GM13976 (cell line): Measurements from ENCODE around the gene PDE6G.

Experiments used
- DNase-seq: peaks from one replicate; pipeline ENCODE4 v3.0.0; 2012; ENCODE audit warnings: low spot score
- in situ Hi-C: fragments of 300-500 bp; cut with MboI; formaldehyde crosslinking; loops from one replicate; pipeline ENCODE4 v1.12.0; 2022; ENCODE audit warnings: low sequenced_read_pairs, mixed read lengths, inconsistent platforms; ENCODE audit not compliant: unreplicated experiment
- TF ChIP-seq, protein P1 (sequence below): IDR thresholded peaks from 2 replicates; pipeline ENCODE4 v1.5.1; 2012; ENCODE audit warnings: borderline replicate concordance, mild to moderate bottlenecking; ENCODE audit not compliant: insufficient read depth; ENCODE audit errors: extremely low read depth, missing control alignments, control extremely low read depth

Gene PDE6G

DNA sequence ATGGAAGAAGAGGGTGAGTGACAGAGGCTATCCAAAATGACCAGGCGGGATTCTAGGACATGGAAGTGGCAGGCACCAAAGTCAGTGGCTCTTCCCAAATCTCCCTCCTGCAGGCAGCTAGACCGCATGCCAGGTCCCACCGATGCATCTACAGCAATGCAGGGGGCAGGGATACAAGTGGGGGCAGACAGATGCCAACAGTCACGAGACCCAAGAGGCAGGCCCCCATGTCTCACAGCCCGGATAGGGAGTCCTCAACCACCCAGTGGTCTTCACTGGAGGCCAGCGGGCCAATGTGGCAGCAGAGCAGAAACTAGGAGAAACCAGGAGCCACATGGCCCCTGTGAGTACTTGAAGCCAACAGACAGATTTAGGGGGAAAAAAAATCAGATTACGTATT is 39.5 kb downstream of the PDE6G start:
- DNase-seq = no peak
- TF ChIP-seq, protein P1, sequence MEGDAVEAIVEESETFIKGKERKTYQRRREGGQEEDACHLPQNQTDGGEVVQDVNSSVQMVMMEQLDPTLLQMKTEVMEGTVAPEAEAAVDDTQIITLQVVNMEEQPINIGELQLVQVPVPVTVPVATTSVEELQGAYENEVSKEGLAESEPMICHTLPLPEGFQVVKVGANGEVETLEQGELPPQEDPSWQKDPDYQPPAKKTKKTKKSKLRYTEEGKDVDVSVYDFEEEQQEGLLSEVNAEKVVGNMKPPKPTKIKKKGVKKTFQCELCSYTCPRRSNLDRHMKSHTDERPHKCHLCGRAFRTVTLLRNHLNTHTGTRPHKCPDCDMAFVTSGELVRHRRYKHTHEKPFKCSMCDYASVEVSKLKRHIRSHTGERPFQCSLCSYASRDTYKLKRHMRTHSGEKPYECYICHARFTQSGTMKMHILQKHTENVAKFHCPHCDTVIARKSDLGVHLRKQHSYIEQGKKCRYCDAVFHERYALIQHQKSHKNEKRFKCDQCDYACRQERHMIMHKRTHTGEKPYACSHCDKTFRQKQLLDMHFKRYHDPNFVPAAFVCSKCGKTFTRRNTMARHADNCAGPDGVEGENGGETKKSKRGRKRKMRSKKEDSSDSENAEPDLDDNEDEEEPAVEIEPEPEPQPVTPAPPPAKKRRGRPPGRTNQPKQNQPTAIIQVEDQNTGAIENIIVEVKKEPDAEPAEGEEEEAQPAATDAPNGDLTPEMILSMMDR = no peak
- in situ Hi-C loops = no loop called here

DNA sequence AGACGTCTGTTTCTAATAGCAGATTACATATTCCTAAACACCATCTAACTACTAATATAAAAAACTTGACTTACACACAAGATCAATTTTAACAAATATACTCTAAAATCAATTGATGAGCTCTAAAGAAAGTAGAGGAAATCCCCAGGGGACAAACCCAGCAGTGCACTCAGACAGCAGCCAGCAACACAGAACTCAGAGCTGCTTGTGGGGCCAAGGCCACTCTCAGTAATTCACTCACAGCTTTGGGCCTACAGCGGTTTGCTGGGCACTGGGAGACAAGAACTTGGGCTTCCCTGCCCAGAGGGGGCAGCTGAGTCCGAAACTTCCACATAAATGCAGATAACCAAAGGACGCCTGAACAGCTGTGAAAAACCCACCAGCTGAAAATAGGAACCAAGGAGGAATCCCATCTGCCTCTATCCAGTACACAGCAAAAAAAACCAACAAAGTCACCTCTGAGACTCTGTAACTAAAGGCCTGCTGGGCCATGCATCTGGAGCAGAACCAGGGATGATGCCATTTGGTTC is 40.9 kb downstream of the PDE6G start:
- TF ChIP-seq, protein P1 = no peak
- no peak for DNase-seq
- in situ Hi-C loops = no loop called here

DNA sequence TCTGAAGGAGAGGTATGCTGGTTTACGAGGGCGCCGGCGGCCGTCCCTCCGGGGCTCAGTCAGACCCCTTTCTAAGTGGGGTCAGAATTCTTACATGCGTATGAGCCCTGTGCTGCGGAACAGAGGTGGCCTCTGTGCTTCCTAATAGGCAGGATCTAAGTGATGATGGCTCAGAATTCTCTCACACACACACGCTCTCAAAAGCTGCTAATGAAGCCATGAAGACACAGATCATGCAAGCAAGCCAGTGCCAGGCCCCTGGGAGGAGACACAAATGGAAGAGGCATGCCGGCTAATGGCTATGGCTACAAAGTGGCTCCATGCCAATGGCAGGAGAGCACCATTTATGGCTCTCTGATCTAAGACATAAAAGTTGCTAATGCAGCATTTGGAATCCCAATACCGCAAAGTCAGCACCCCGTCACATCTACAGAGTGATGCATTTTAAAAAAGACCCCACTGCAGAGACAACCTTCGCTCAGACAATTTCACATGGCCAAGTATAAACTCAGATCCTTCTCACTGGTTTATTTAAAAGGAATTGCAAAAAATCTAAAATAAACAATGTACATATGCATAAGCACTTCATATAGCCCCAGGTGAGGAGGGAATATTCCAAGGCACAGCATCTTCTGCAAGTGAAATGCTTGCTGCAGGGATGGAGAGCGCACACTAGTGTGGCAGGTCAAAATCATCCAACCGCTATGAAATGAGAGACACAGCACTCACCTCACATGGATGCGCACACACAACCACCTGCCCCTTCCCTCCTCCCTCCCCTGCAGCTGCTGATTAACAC is 44.0 kb downstream of the PDE6G start:
- TF ChIP-seq, protein P1 = no peak
- no peak for DNase-seq
- in situ Hi-C loops = no loop called here

GRCh38 chr17:81609541-81610311 is 46.6 kb downstream of the PDE6G start:
- DNase-seq = no peak
- in situ Hi-C loops = no loop called here
- TF ChIP-seq, protein P1 = no peak

- in situ Hi-C loops = no loop called here
- TF ChIP-seq, protein P1 = no peak
- DNase-seq = no peak
Observed at GRCh38 chr17:81608605-81609004, 47.7 kb downstream of the PDE6G start.

GRCh38 chr17:81608082-81608481 is 48.3 kb downstream of the PDE6G start:
- DNase-seq = no peak
- TF ChIP-seq, protein P1 = no peak
- in situ Hi-C loops = no loop called here
